ENCODE results near the gene ATP4A.

DNA sequence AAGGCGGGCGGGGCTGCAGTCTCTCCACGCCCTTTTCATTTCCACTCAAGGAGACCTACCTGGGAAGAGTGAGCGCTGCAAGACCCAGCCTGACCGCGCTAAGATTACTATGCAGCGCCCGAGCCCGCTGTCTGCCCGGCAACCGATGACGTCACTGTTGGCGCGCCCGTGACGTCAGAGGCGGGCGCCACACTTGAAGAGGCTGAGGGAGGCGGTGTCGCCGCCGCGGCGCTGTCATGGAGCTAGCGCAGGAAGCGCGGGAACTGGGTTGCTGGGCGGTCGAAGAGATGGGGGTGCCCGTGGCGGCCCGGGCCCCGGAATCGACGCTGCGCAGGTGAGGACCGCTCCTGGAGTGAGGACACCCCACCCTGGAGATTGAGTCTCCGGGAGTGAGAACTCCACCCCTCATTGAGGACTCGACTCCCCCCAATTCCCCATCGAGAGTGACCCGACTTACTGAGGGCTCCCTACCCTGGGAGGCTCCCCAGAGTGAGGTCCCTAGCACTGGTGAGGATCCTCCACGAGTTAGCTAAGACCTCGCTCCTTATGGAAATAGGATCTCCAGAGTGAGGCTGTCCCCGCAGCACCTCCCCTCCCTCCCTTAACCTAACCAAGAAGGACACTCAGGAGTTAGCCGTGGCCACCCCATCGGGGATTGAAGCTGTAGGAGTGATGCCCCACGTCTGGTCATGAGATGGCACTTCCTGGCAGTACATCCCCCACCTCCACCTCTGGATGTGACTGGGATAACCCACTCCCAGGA, 49.3 kb upstream of the ATP4A start, which contains the start of gene HAUS5:
- TF ChIP-seq NR2F6 (CRISPR knock-in tag; IDR thresholded peaks at IDR 0.05): 0 out of 2 replicates have a peak, but pooled peaks have one; percentile 23
- peak; percentile 81 for TF ChIP-seq ZNF311 (CRISPR knock-in tag; IDR thresholded peaks at IDR 0.05)
- TF ChIP-seq PRPF4 (IDR thresholded peaks at IDR 0.05; ENCODE audit: insufficient read depth, low read depth, low read length, poor library complexity, severe bottlenecking): no peak
- TF ChIP-seq SNRNP70 (optimal IDR thresholded peaks at IDR 0.05; ENCODE audit: low read depth, low read length): no peak
- TF ChIP-seq EZH2 (IDR thresholded peaks at IDR 0.05; ENCODE audit: borderline replicate concordance, low read depth, low read length): no peak
- TF ChIP-seq, protein P1, sequence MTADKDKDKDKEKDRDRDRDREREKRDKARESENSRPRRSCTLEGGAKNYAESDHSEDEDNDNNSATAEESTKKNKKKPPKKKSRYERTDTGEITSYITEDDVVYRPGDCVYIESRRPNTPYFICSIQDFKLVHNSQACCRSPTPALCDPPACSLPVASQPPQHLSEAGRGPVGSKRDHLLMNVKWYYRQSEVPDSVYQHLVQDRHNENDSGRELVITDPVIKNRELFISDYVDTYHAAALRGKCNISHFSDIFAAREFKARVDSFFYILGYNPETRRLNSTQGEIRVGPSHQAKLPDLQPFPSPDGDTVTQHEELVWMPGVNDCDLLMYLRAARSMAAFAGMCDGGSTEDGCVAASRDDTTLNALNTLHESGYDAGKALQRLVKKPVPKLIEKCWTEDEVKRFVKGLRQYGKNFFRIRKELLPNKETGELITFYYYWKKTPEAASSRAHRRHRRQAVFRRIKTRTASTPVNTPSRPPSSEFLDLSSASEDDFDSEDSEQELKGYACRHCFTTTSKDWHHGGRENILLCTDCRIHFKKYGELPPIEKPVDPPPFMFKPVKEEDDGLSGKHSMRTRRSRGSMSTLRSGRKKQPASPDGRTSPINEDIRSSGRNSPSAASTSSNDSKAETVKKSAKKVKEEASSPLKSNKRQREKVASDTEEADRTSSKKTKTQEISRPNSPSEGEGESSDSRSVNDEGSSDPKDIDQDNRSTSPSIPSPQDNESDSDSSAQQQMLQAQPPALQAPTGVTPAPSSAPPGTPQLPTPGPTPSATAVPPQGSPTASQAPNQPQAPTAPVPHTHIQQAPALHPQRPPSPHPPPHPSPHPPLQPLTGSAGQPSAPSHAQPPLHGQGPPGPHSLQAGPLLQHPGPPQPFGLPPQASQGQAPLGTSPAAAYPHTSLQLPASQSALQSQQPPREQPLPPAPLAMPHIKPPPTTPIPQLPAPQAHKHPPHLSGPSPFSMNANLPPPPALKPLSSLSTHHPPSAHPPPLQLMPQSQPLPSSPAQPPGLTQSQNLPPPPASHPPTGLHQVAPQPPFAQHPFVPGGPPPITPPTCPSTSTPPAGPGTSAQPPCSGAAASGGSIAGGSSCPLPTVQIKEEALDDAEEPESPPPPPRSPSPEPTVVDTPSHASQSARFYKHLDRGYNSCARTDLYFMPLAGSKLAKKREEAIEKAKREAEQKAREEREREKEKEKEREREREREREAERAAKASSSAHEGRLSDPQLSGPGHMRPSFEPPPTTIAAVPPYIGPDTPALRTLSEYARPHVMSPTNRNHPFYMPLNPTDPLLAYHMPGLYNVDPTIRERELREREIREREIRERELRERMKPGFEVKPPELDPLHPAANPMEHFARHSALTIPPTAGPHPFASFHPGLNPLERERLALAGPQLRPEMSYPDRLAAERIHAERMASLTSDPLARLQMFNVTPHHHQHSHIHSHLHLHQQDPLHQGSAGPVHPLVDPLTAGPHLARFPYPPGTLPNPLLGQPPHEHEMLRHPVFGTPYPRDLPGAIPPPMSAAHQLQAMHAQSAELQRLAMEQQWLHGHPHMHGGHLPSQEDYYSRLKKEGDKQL (CRISPR knock-in tag; IDR thresholded peaks at IDR 0.05; ENCODE audit: borderline replicate concordance): no peak
- no peak for TF ChIP-seq ZNF134 (CRISPR knock-in tag; conservative IDR thresholded peaks at IDR 0.05)
- TF ChIP-seq, protein P2, sequence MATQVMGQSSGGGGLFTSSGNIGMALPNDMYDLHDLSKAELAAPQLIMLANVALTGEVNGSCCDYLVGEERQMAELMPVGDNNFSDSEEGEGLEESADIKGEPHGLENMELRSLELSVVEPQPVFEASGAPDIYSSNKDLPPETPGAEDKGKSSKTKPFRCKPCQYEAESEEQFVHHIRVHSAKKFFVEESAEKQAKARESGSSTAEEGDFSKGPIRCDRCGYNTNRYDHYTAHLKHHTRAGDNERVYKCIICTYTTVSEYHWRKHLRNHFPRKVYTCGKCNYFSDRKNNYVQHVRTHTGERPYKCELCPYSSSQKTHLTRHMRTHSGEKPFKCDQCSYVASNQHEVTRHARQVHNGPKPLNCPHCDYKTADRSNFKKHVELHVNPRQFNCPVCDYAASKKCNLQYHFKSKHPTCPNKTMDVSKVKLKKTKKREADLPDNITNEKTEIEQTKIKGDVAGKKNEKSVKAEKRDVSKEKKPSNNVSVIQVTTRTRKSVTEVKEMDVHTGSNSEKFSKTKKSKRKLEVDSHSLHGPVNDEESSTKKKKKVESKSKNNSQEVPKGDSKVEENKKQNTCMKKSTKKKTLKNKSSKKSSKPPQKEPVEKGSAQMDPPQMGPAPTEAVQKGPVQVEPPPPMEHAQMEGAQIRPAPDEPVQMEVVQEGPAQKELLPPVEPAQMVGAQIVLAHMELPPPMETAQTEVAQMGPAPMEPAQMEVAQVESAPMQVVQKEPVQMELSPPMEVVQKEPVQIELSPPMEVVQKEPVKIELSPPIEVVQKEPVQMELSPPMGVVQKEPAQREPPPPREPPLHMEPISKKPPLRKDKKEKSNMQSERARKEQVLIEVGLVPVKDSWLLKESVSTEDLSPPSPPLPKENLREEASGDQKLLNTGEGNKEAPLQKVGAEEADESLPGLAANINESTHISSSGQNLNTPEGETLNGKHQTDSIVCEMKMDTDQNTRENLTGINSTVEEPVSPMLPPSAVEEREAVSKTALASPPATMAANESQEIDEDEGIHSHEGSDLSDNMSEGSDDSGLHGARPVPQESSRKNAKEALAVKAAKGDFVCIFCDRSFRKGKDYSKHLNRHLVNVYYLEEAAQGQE (IDR thresholded peaks at IDR 0.05; ENCODE audit: borderline replicate concordance): no peak
- TF ChIP-seq, protein P2 (CRISPR knock-in tag; IDR thresholded peaks at IDR 0.05; ENCODE audit: low read depth): 0 out of 2 replicates have a peak, but pooled peaks have one; percentile 51

Data from K562 (cell line).